T-helper 2 cell treated with Interferon-gamma antibody and Interleukin-4, amounts not matched to agents 5 μg/mL and 100 μg/mL, for 36 hours (primary cell): ENCODE data around the gene EMD.

Source experiments
- DNase-seq: peaks from one replicate; pipeline ENCODE4 v3.0.0; 2021; ENCODE audit warnings: low spot score
- H3K27ac Mint-ChIP-seq: one replicate; pipeline ENCODE4 v1.8.0; 2021; ENCODE audit warnings: mild to moderate bottlenecking, mixed read lengths
- H3K27me3 Mint-ChIP-seq: one replicate; pipeline ENCODE4 v1.8.0; 2021; ENCODE audit warnings: low read depth, mixed read lengths
- H3K36me3 Mint-ChIP-seq: one replicate; pipeline ENCODE4 v1.8.0; 2021; ENCODE audit warnings: low read depth, mixed read lengths
- H3K4me1 Mint-ChIP-seq: one replicate; pipeline ENCODE4 v1.8.0; 2021; ENCODE audit warnings: low read depth, mixed read lengths
- H3K4me3 Mint-ChIP-seq: one replicate; pipeline ENCODE4 v1.8.0; 2022; ENCODE audit warnings: mild to moderate bottlenecking, moderate library complexity, mixed read lengths
- H3K9me3 Mint-ChIP-seq: one replicate; pipeline ENCODE4 v1.8.0; 2021; ENCODE audit warnings: mixed read lengths

The EMD gene

GRCh38 chrX:154360155-154360713 is 18.9 kb upstream of the EMD start:
- Mint-ChIP-seq H3K4me3 (no peak overlapping the region), H3K4me1 (peaks cover 8% of the 10 kb centered on the region)
- DNase-seq: no peak

GRCh38 chrX:154362085-154362742 is 16.9 kb upstream of the EMD start:
- Mint-ChIP-seq H3K4me3 (no peak overlapping the region), H3K4me1 (peaks cover 8% of the 10 kb centered on the region), H3K36me3 (peaks cover 47% of the 10 kb centered on the region), H3K27ac (no peak overlapping the region), H3K9me3 (no peaks in the 10 kb centered on the region), H3K27me3 (no peaks in the 10 kb centered on the region)
- DNase-seq: no peak

More at GRCh38 chrX:154360155-154360713, 18.9 kb upstream of the EMD start:
- H3K27ac Mint-ChIP-seq: no peak overlapping the region
- H3K9me3 Mint-ChIP-seq: no peaks in the 10 kb centered on the region
- H3K36me3 Mint-ChIP-seq: peaks cover 42% of the 10 kb centered on the region
- no peaks in the 10 kb centered on the region for H3K27me3 Mint-ChIP-seq

GRCh38 chrX:154363706-154364439 is 15.2 kb upstream of the EMD start:
- Mint-ChIP-seq H3K27me3 (no peaks in the 10 kb centered on the region), H3K4me3 (no peak overlapping the region), H3K27ac (peak overlapping the region; percentile 67), H3K9me3 (no peaks in the 10 kb centered on the region), H3K4me1 (peaks cover 11% of the 10 kb centered on the region), H3K36me3 (peaks cover 45% of the 10 kb centered on the region)
- no peak for DNase-seq

DNA sequence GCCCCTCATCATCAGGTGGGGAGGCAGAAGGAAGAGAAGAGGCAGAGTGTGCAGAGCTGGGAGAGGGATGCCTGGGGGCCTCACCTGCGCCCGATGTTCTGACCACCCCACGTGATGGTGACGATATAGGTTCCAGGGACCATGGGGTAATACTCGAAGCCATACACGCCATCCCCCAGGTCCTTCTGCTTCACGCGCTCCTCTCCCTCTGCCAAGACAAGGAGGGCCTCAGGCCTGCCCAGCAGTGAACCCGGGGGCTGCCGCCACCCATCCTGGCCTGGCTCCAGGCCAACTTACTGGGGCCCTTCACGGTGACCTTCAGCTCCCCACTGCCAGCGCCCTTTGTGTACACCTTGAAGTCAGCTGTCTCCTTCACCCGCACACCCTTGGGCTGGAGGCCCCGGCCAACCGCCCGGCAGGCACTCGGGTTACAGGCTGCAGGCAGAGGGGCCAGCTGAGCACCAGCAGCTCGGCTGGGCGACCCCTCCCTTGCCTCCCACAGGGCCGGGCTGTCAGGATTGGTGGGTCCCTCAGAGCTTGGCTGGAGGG is 14.0 kb upstream of the EMD start:
- peaks cover 52% of the 10 kb centered on the region for H3K36me3 Mint-ChIP-seq

GRCh38 chrX:154365997-154366665 is 13.0 kb upstream of the EMD start:
- H3K4me3 Mint-ChIP-seq: no peak overlapping the region
- peaks cover 50% of the 10 kb centered on the region for H3K36me3 Mint-ChIP-seq
- DNase-seq: no peak
- H3K4me1 Mint-ChIP-seq: peaks cover 11% of the 10 kb centered on the region
- no peaks in the 10 kb centered on the region for H3K27me3 Mint-ChIP-seq
- no peaks in the 10 kb centered on the region for H3K9me3 Mint-ChIP-seq
- no peak overlapping the region for H3K27ac Mint-ChIP-seq

More for the DNA sequence above, 14.0 kb upstream of the EMD start:
- DNase-seq: no peak
- H3K4me3 Mint-ChIP-seq: no peak overlapping the region
- no peaks in the 10 kb centered on the region for H3K9me3 Mint-ChIP-seq
- H3K27me3 Mint-ChIP-seq: no peaks in the 10 kb centered on the region
- peaks cover 11% of the 10 kb centered on the region for H3K4me1 Mint-ChIP-seq
- no peak overlapping the region for H3K27ac Mint-ChIP-seq

GRCh38 chrX:154366666-154367055 is 12.4 kb upstream of the EMD start:
- Mint-ChIP-seq H3K4me1 (peaks cover 11% of the 10 kb centered on the region), H3K27me3 (no peaks in the 10 kb centered on the region), H3K27ac (no peak overlapping the region), H3K36me3 (peaks cover 46% of the 10 kb centered on the region), H3K4me3 (no peak overlapping the region), H3K9me3 (no peaks in the 10 kb centered on the region)
- DNase-seq: no peak

DNA sequence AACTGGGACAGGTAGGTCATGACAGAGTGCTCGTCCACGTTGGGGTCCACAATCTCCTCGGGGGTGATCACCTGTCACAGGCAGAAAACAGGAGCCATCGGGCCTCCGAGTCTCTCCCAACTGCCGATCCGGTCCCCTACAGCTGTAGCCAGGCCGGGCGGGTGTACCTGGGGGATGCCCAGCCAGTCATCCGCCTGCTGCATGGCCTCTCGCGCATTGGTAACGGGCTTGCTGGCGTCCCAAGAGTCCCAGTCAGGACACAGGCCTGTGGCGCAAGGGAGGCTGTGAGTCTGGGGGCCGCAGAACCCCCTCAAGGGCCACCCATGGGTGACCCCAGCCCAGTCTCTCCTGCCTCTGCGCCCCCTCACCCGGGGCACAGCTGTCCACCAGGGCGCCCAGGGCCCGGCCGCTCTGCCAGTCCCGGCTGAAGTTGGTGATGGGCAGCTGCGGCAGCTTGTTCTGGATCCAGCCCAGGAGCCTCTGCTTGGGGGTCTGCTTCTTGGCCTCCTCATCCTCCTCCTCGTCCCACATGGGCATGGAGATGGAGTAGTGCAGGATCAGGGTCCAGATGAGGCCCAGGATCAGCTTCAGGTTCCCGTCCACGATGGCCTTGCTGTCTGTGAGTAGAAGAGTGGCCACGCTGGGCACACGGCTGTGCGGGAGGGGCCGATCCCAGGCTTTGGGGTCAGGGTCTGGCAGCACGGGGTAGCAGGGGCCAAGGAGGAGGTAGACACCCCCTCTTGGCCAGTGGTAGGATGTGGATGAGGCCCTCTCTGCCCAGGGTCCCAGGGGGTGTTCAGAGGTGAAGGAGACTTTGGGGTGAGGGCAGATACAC is 11.4 kb upstream of the EMD start:
- peaks cover 42% of the 10 kb centered on the region for H3K36me3 Mint-ChIP-seq
- H3K4me3 Mint-ChIP-seq: peak overlapping the region; percentile 90
- H3K9me3 Mint-ChIP-seq: no peaks in the 10 kb centered on the region
- DNase-seq: no peak
- H3K27me3 Mint-ChIP-seq: no peaks in the 10 kb centered on the region
- peak overlapping the region; percentile 90 for H3K27ac Mint-ChIP-seq
- peaks cover 14% of the 10 kb centered on the region for H3K4me1 Mint-ChIP-seq

DNA sequence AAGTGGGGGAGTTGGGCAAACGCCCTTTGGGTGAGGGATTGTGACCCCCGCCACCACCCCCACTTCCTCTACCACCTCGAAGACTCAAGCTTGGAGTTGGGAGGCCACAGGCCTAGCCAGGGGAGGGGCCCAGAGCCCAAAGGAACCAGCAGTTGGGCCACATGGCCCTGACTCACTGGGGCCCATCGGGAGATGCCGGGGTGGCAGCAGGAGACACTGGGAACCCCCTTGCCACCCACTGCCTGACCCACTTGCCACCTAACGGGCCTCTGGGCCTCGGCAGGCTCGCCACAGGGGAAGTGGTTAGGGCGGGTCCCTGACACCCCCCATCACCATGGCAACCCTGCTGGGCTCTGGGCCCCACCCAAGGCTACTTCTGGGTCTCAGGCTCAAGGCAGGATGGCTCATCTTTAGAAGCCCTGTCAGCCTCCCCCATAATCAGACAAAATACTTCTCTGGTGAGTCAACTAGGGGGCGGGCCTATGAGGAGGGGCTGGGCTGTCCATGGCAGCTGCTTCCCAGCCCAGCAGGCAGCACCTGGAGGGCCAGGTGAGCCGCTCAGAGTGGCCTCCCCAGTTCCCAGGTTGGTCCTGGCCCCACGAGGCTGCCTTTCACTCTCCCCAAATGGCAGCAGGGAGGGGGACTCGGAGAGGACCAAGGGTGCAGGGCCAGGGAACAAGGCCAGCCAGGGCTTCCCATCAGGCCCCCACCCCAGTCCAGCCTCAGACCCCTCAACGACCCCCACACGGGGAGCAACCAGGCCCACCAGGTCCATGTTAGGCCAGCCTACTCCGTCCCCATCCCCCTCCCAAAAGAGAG is 10.3 kb upstream of the EMD start:
- Mint-ChIP-seq H3K27ac (peak overlapping the region; percentile 90), H3K36me3 (peaks cover 37% of the 10 kb centered on the region), H3K27me3 (no peaks in the 10 kb centered on the region), H3K4me3 (peak overlapping the region; percentile 90), H3K4me1 (peaks cover 17% of the 10 kb centered on the region), H3K9me3 (no peaks in the 10 kb centered on the region)
- DNase-seq: peak; percentile 90

DNA sequence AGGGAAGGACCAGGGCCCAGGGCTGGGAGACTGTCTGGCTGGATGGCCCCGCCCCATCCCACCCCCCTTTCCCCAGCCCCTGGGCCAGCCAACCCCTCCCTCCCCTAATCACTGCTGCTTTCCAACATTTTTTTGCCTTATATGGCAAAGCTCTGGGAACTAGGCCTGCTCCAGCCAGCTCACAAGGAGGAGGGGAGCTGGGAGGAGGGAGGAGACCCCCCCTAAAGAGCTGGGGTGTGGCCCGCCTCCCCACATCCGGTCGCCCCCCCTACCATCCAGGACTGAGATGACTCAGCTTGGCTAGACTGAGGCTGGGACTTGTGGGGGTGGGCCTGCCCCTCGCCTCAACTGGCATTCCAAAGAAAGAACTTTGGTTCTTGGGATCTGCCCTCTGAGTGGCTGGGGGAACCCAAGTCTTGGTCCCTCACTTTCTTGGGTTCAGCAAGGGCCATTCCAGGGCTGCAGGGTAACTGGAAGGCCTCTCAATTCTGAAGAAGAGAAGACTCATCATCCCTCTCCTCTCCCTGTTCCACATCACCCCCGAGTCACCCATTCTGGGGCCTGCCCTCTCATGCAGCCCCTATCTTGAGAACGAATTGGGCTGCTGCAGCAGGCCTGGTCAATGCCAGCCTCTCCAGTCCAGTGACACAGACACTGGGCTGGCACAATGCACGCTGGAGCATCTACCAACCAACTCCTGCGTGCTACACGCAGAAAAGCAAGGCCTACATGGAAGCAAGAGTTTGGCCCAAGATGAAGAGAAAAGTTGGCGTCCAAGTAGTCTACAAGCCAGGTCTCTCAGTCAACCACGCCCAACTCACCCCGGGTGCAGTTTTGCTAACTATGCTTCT is 9.4 kb upstream of the EMD start:
- Mint-ChIP-seq H3K4me1 (peaks cover 16% of the 10 kb centered on the region), H3K27me3 (no peaks in the 10 kb centered on the region), H3K9me3 (no peaks in the 10 kb centered on the region), H3K36me3 (peaks cover 36% of the 10 kb centered on the region), H3K27ac (peak overlapping the region; percentile 67), H3K4me3 (peak overlapping the region; percentile 97)
- DNase-seq: peak; percentile 70

DNA sequence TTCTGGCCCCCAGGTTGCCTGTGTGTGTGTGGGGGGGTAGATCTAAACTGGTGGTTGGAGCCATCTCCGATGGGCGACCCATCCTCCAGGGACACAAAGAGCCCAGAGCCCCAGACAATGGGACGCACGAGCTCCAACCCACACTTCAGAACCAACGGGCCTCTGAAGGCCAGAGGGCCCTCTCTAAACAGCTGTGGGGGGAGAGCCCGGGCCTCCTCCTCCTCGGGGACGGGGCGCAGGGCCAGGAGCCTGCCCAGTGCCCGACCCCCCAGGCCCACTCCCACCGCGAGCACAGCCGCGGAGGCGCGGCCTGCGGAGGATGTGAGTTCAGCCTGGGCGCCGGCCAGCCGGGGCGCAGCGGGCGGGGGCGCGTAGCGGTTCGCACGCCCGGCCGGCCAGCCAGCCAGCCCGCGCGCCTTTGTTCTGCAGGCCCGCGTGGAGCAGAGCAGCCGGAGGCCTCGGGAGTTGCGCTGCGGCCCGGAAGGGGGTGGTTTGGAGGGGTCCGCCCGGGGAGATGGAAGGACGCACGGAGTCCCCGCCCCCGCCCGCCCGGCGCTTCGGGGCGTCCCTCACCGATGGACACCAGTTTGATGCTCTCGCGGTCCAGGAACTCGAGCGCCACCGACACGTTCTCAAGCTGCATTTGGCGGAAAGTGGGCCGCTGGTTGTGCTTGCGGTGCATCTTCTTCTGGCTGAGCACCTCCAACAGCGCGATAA is 8.6 kb upstream of the EMD start:
- Mint-ChIP-seq H3K27me3 (no peaks in the 10 kb centered on the region), H3K4me3 (peak overlapping the region; percentile 97), H3K9me3 (no peaks in the 10 kb centered on the region), H3K27ac (peak overlapping the region; percentile 75), H3K4me1 (peaks cover 14% of the 10 kb centered on the region), H3K36me3 (peaks cover 30% of the 10 kb centered on the region)
- DNase-seq: no peak

GRCh38 chrX:154371017-154371788 is 7.9 kb upstream of the EMD start:
- H3K4me1 Mint-ChIP-seq: peaks cover 14% of the 10 kb centered on the region
- peak; percentile 89 for DNase-seq
- peaks cover 28% of the 10 kb centered on the region for H3K36me3 Mint-ChIP-seq
- peak overlapping the region; percentile 76 for H3K4me3 Mint-ChIP-seq
- H3K9me3 Mint-ChIP-seq: no peaks in the 10 kb centered on the region
- no peaks in the 10 kb centered on the region for H3K27me3 Mint-ChIP-seq
- H3K27ac Mint-ChIP-seq: peak overlapping the region; percentile 75
